GM19351 (cell line): ENCODE measurements around the gene FER.

Source experiments
- ATAC-seq: cut with Tn5 transposase; IDR thresholded peaks from one replicate; pipeline ENCODE4 v1.9.1; 2021; ENCODE audit warnings: mild to moderate bottlenecking, moderate library complexity; ENCODE audit not compliant: unreplicated experiment

The FER gene

DNA sequence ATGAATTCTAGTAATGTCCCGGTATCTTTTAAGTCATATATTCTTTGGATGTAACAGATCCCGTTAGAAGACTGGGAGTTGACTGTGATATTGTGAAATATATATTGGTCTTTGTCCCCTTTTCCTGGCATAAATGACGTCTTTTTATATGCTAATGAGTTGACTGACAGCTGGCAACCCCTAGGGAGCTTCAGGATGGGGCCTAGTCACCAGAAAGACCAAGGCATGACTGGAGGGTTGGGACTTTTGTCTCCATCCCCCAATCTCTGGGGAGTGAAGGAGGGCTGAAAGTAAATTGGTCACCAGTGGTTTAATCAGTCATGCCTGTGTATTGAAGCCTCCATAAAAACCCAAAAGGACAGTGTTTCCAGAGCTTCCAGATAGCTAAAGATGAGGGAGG is 420.5 kb downstream of the FER start:
- ATAC-seq: no peak

- no peak for ATAC-seq
Observed at GRCh38 chr5:109170629-109171350, 423.1 kb downstream of the FER start.

DNA sequence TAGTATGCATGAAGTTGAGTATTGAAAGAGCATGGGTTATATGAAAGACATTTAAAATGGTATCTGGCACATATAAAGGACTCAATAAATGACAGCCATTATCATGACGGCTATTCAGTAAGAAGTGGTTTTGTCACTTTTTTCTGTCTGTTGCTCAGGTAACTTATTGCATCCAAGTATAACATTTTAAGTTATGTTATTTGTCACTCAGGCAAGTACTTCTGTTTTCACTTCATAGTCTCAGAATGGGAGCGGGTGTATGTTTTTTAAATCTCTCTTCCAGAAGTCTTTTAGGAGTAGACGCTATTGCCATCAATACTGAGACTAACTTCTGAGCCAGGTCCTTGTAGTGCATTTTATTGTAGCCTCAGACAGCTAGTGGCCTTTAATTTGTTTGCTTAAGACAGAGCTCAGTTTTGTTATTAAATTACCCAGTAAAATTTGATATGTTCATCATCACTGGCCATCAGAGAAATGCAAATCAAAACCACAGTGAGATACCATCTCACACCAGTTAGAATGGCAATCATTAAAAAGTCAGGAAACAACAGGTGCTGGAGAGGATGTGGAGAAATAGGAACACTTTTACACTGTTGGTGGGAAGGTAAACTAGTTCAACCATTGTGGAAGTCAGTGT is 423.9 kb downstream of the FER start:
- peak; percentile 76 for ATAC-seq

DNA sequence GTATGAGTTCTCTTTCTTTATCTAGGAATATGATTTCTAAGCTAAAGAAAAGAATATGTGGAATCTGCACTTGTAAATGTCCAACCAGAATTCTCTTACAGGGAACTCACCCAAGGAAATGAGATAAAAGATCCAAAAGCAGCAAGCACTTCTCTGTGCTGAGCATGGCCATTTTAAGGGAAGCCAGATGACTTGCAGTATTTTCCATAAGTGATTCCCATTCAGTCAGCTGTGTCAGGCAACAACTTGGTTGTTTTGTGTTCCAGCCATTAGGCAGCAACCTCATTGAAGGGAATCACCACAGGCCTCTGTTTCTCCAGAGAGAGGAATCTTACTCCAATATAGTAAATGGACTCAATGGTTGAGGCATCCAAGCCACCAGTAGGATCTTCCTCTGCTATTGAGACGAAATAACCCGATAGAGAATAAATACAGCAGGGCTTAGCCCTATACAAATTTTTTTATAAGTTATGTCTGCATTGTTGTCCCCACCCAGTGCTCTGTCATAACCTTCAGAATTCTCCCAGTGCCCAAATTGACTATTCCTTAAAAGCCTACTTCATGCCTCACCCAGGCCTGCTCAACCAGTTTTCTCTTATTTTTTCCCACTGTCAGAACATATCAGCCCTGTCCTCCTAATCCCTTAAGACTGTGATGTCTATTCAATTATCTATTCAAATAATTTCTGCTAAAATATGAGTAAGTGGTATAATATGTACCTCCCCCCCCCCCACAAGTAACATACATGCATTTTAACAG is 425.5 kb downstream of the FER start:
- no peak for ATAC-seq

DNA sequence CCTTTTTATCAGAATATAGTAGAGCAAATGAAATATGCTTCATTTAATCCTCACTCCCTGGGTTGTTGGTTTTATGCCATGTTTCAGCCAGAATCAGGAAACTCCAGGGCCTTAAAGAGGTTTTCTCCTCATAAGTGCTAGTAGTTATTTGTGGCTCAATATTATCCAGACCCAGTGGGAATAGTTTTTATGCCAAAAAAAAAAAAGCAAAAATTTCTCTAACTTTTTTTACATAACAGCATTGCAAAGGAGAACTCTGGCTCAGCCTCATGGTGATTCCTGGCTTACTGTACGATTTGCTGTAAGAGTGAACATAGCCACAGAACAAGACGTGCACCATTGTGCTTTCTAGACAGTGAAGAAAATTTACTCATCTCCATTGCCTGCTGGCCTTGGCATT is 429.5 kb downstream of the FER start:
- no peak for ATAC-seq

GRCh38 chr5:109177782-109178181 is 430.1 kb downstream of the FER start:
- ATAC-seq: no peak

DNA sequence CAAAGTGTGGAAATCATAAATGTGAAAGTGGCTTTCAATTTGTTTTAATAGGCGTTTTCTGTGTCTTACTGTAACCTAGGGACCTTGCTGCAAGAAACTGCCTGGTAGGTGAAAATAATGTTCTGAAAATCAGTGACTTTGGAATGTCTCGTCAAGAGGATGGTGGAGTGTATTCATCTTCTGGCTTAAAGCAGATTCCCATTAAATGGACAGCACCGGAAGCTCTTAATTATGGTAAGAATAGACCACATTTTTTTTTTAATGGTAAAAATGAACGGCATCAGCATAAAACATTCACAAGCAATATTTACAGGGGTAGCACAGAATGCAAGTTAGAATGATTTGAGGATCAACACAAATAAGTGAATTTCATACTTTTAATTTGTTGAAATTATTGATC is 433.0 kb downstream of the FER start:
- ATAC-seq: no peak

- ATAC-seq: no peak
Observed at GRCh38 chr5:109186759-109187158, 439.1 kb downstream of the FER start.

- ATAC-seq: peak; percentile 86
Observed at GRCh38 chr5:109191153-109191558, 443.5 kb downstream of the FER start.

DNA sequence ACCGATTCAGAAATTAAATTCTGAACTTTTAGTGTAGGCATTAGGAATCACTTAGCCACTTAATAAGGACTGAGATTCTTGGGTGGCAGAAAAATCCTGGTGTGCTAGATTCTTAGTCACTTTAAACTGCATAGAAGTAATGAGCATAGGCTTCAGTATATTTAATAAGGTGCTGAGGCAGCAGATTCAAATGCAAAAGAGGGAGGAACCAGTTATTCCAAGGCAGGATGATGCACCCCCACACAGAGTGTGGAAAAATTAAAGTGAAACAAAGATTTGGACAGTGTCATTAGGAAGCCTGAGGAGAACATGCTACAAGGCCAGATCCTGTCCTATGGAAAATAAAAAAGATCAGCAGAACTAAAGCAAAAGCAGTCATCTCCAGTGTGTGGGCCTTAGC is 444.3 kb downstream of the FER start:
- ATAC-seq: no peak

DNA sequence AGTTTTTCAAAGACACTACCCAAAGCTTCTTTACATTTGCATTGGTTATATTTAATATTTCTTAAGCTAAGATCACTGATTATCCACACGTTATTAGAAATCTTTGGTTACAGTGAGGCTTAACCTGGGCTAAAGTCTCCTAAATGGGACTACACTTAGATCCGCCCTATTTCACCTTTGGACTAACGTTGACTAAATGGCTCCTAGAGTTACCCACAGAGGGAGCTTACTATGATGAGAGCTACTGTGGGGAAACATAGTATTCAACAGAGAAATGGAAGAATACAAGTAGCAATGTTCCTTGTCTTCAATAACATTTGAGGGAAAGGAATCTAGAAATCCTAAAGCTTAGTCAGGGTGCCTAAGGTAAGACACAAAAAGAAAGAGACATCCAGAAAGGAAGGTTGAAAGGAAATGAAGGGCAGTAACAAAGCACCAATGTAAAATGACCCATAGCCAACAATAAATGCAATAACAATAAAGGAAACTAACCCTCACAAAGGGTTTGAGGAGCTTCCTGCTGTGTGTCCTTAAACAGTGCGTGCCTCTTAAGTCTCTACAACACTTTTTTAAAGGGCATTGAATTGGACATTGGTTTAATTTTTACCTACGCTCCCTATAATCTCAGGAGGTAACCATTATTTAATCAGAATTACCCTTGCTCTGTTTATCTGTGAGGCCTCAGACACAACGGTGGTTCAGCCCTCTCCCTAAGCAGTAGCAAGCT is 445.0 kb downstream of the FER start:
- no peak for ATAC-seq

GRCh38 chr5:109195667-109196066 is 448.0 kb downstream of the FER start:
- ATAC-seq: no peak

DNA sequence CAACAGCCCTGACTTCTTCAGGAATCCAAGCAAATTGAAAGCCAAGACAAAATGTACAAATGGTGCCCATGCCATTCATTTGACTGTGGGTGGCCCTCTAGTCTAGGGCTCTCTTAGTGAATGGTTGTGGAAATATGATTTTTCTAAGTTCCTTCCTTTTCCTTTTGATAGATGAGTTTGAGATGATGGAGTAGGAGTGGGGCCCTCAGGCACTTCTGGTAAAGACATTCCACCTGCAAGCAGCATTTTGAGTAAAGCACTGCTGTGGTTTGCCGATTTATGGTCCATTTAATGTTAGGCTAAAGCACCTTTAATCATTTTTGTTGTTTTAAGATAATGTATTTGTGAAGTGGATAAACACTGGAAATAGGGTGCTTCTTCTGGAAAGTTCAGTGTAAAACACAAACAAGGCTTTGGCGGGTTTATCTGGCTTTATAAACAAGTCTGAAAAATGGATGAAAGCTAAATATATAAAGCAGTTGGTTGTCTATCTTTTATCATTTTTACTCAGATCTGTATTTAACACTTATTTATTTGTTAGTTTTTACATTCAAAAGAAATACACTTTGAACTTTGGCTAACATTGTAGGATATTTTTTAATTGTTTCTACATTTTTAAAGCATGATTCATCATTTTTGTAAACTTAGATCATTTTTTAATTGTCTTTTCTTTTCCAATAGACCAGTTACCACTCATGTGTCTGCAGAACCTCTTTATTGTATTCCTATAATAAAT is 448.6 kb downstream of the FER start:
- ATAC-seq: no peak

- no peak for ATAC-seq
Observed at GRCh38 chr5:109196823-109197160, 449.1 kb downstream of the FER start.

DNA sequence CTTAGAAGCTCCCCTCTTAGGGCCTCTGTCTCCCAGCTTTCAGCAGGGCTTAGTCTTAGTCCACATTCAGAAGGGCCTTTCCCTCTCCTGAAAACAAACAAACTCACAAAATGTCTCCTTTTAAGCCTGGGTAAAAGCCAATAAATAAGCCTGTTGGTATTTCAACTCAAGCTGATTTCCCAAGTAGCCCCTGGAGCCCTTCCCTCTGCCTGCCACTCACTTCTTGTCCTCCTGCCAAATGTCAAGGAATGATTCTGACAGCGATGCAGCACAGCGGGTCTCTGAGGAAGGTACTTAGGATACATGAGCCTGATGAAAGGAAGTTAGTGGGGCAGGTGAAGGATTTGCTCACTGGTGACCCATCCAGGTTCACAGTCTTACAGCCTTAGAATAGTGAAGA is 451.6 kb downstream of the FER start:
- no peak for ATAC-seq

DNA sequence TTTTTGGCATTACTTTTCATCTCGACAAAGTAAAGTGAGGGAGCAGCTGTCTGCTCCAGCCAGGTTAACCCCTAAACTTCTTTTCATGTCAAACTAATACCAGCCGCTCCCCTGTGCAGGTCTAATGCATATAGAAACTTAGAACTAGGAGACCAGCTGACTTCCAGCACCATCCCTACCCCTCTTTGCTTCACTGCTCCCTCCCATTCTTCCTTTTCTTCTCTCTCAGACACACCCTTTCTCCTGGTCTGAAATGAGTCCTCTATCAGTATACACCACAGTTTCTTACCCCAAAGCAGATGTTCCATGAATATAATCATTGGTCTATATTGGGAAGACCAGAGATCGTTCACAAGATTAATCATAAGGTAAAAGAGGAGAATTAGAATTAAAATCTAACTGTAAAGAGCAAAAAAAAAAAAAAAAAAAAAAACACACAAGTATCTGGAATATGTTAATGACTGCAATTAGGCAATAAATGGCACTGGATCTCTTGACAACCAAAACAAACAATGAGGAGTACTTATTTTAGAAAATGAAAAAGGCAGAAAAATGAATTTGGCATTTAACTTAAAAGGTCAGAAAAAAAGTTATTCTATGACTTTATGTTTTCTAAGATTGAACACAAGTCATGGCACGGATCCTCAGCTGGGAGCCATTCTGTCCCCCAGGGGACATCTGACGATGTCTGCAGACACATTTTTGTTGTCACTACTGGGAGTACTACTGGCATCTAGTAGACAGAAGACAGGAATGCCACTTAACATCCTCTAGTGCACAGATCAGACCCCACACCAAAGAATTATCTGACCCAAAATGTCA is 452.3 kb downstream of the FER start:
- no peak for ATAC-seq

DNA sequence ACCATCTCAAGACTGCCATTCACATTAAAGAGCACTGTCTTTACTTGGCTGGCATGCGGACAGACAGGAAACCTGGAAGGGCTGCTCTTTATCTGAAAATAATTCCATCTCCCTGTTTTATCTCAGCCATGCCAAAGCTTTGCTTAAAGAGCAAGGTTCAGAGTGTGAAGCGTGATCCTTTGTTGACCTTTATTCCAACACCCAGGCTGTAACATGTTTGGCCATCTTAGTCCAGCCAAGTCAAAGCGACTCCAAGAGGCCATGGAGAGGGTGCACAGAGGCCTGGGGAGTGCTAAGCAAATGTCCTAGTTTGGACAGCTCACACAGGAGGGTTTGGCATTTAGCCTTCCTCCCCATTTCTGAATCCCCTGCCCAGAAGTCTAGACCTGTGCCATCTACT is 467.3 kb downstream of the FER start:
- ATAC-seq: no peak

GRCh38 chr5:109218818-109219217 is 471.1 kb downstream of the FER start:
- no peak for ATAC-seq

DNA sequence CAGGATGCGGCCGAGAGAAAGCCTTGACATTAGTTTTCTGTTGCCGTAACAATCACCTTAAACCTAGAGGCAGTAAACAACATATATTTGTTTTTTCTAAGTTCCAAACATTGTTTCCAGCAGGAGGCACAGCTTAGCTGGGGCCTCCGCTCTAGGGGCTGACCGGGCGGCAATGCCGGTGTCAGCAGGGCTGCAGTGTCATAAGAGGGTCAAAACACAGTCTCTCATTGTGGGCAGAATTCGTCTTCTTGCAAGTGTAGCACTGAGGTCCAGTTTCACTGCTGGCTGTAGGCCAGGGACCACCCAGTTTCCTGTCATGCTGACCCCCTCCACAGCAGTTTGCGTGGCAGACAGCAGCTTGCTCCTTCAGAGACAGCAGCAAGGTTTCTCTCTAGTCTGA is 475.8 kb downstream of the FER start:
- ATAC-seq: no peak

DNA sequence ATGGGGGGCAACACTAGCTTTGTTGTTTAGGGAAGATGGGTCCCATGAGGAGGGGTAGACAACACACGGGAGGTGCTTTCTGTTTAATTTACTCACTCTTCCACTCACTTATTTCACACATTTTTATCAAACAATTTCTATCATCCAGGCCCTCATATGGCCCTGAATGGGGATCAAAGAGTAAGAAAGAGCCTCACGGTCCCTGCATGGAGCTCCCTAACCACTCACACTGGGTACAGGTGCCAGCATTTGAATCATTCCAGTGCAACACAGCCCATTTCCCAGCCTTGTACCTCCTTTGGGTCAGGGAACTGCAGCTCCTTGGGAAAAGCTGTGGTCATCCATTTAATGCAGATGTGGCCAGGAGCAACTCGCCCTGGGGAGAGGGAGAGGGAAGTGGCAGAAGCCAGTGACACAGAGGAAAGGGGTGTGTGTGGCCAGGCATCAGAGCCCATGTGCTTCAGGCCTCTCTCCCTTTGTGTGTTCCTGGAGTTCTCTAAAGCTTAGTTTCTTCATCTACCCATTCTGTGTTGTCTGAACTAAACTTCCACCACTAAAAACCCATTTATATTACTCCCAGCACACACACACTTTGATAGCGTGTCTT is 476.7 kb downstream of the FER start:
- ATAC-seq: no peak
